NB4 (cell line): ENCODE measurements around the gene ZSWIM2.

Experiments used
- DNase-seq: peaks from one replicate; pipeline ENCODE4 v3.0.0; 2010; ENCODE audit warnings: low read depth
- H3K4me3 ChIP-seq: one replicate; pipeline ENCODE4 v1.5.1; 2011; ENCODE audit warnings: mild to moderate bottlenecking, low read depth, low read length, moderate library complexity
- CTCF ChIP-seq: IDR thresholded peaks from one replicate; pipeline ENCODE4 v1.5.1; 2012; ENCODE audit warnings: low read depth, low read length
- MAX ChIP-seq: IDR thresholded peaks from 2 replicates; pipeline ENCODE4 v1.6.1; 2011; ENCODE audit warnings: low read depth, low read length
- MYC ChIP-seq: IDR thresholded peaks from 2 replicates; pipeline ENCODE4 v1.6.1; 2011; ENCODE audit warnings: low read depth, low read length
- POLR2A ChIP-seq: IDR thresholded peaks from 2 replicates; pipeline ENCODE4 v1.6.1; 2011; ENCODE audit warnings: mild to moderate bottlenecking; ENCODE audit not compliant: insufficient read length; ENCODE audit errors: extremely low read depth

Gene ZSWIM2

GRCh38 chr2:186889101-186889879 lies 40.3 kb upstream of the ZSWIM2 start:
- no peak for DNase-seq
- TF ChIP-seq MAX (no peak), POLR2A (no peak), MYC (no peak), CTCF (no peak)
- no peak overlapping the region for H3K4me3 ChIP-seq

GRCh38 chr2:186887107-186888090 lies 38.4 kb upstream of the ZSWIM2 start:
- TF ChIP-seq MAX = no peak
- TF ChIP-seq MYC = no peak
- no peak for TF ChIP-seq POLR2A
- no peak for TF ChIP-seq CTCF
- no peak for DNase-seq
- H3K4me3 ChIP-seq = no peak overlapping the region

- no peak overlapping the region for H3K4me3 ChIP-seq
- no peak for DNase-seq
- TF ChIP-seq CTCF = no peak
- TF ChIP-seq MAX = no peak
- TF ChIP-seq POLR2A = no peak
- no peak for TF ChIP-seq MYC
Observed at GRCh38 chr2:186884587-186884986, 35.6 kb upstream of the ZSWIM2 start.

- TF ChIP-seq POLR2A (no peak), MYC (no peak), MAX (no peak), CTCF (no peak)
- H3K4me3 ChIP-seq = no peak overlapping the region
- no peak for DNase-seq
Observed at GRCh38 chr2:186883666-186884065, 34.7 kb upstream of the ZSWIM2 start.

GRCh38 chr2:186882511-186883071 lies 33.6 kb upstream of the ZSWIM2 start:
- DNase-seq = no peak

More at GRCh38 chr2:186882511-186883071, 33.6 kb upstream of the ZSWIM2 start:
- H3K4me3 ChIP-seq = no peak overlapping the region
- TF ChIP-seq MYC (no peak), MAX (no peak), POLR2A (no peak), CTCF (no peak)
